Body of pancreas (tissue), 4 donors: Measurements from ENCODE around the gene THBS1. TPM values are rescaled to one million over a fixed set of nuclear protein-coding genes. Genes with fewer than 3 reads are reported as not detected.

ENCODE experiments used
- ATAC-seq: fragments of 150-250 bp; one replicate; pipeline ENCODE4 v1.9.1; 2016
- DNase-seq, 4 donors: peaks; one replicate each; pipeline ENCODE4 v3.0.0-alpha.2; 2019
- H3K27ac ChIP-seq, 4 donors: fragments of 200-600 bp; sonication (generic); 1 replicate in 3 of 4; 2 replicates in 1 of 4; pipeline versions ENCODE4 v1.5.1 to v1.6.1; 2016 to 2019; ENCODE audit warnings: mild to moderate bottlenecking in 1 of 4, mixed read lengths in 1 of 4, moderate library complexity in 1 of 4
- H3K27me3 ChIP-seq, 2 donors: fragments of 200-600 bp; sonication (generic); one replicate each; pipeline ENCODE4 v1.6.0; 2016; ENCODE audit warnings: mild to moderate bottlenecking in 1 of 2
- H3K36me3 ChIP-seq, 2 donors: fragments of 200-600 bp; sonication (generic); replicated peaks in 1 of 2; 2 replicates each; pipeline ENCODE4 v1.5.1; 2016; ENCODE audit warnings: low read depth in 2 of 2; ENCODE audit not compliant: insufficient read depth in 1 of 2
- H3K4me1 ChIP-seq: fragments of 200-600 bp; sonication (generic); one replicate; pipeline ENCODE4 v1.6.0; 2016
- H3K4me3 ChIP-seq, 2 donors: fragments of 200-600 bp; sonication (generic); 1 replicate in 1 of 2; 2 replicates in 1 of 2; pipeline ENCODE4 v1.5.1; 2016 to 2019
- H3K9me3 ChIP-seq, 3 donors: fragments of 200-600 bp; sonication (generic); 1 replicate in 2 of 3; 2 replicates in 1 of 3; pipeline ENCODE4 v1.5.1; 2016
- CTCF ChIP-seq, 7 experiments: fragments of 450-650 bp in 4 of 7; fragments of 200-600 bp in 3 of 7; sonication (generic) in 3 of 7; IDR thresholded peaks; one replicate each; pipeline ENCODE4 v1.5.1; 2016 to 2019; ENCODE audit warnings: antibody characterized with exemption in 7 of 7
- POLR2A ChIP-seq, 3 donors: fragments of 450-650 bp; IDR thresholded peaks; one replicate each; pipeline ENCODE4 v1.6.1; 2016; ENCODE audit warnings: antibody characterized with exemption in 3 of 3, mild to moderate bottlenecking in 2 of 3
- WGBS, 2 donors: methylation state at CpG; one replicate each; pipeline ENCODE4 v1.1.5; 2017; 5-methylcytosine and 5-hydroxymethylcytosine counted together
- intact Hi-C: fragments of 100-400 bp; cut with DNase I; formaldehyde crosslinking; loops from one replicate; pipeline ENCODE4 v1.15.1; 2023
- total RNA-seq, 2 donors: library from RNA; depleted of rRNA; stranded (reverse); fragments of >200 nt; gene quantifications; one replicate each; pipeline ENCODE4 v1.1.0, GENCODE V29; 2016

The THBS1 gene
- total RNA-seq, 2 donors from 2014 or later, result 139 to 398 TPM

DNA sequence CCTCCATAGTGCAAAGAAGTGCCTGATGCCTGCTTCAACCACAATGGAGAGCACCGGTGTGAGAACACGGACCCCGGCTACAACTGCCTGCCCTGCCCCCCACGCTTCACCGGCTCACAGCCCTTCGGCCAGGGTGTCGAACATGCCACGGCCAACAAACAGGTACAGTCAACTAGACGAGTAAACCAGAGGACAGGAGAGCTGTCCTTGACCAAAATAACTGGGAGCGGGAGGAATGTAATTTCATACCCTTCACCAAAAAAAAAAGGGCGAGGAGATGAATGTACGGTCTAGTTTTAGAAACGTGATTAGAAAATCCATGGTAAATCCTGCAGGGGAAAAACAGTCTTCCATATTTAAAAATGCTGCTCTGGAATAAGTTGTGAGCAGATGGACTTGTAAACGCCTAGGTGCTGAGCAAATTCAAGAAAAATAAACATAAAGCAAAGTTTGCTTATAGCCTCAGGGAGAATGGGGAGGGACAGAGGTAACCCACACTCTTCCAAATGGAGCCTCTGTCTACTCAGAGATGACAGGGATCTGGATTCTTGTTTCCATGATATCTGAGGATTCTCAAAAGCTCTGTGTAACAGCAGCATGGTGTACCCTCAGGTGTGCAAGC is 8.4 kb downstream of the THBS1 start:
- H3K4me3 ChIP-seq, result no peak overlapping the region
- 87% methylated on average over 14 of the region's 14 CpGs for WGBS, 2 donors

GRCh38 chr15:39589815-39590644 is 9.2 kb downstream of the THBS1 start:
- intact Hi-C loops, result loop anchor here (10.0 kb wide), 1 partner anchor 875 kb away; no protein-coding TSS in a partner anchor
- no peak overlapping the region for H3K4me3 ChIP-seq

More for the DNA sequence above, 8.4 kb downstream of the THBS1 start:
- peaks cover 0 to 37% of the 10 kb centered on the region in 2 donors for H3K36me3 ChIP-seq
- intact Hi-C loops, result loop anchor here (10.0 kb wide), 1 partner anchor 875 kb away; no protein-coding TSS in a partner anchor
- DNase-seq (no peak), ATAC-seq (no peak)
- no peaks in the 10 kb centered on the region for H3K9me3 ChIP-seq
- H3K27ac ChIP-seq, result no peak overlapping the region
- H3K4me1 ChIP-seq, result no peaks in the 10 kb centered on the region
- TF ChIP-seq CTCF (IDR thresholded peaks at IDR 0.05), result no peak
- no peak for TF ChIP-seq POLR2A (IDR thresholded peaks at IDR 0.05)
- H3K27me3 ChIP-seq, result no peaks in the 10 kb centered on the region

GRCh38 chr15:39591141-39591895 is 10.4 kb downstream of the THBS1 start:
- Histone ChIP-seq H3K4me1 (no peaks in the 10 kb centered on the region), H3K27me3 (no peaks in the 10 kb centered on the region), H3K36me3 (peaks cover 0 to 32% of the 10 kb centered on the region in 2 donors), H3K27ac (no peak overlapping the region), H3K4me3 (no peak overlapping the region), H3K9me3 (no peaks in the 10 kb centered on the region)
- intact Hi-C loops, result no loop called here
- no peak for TF ChIP-seq CTCF (IDR thresholded peaks at IDR 0.05)
- no peak for TF ChIP-seq POLR2A (IDR thresholded peaks at IDR 0.05)
- WGBS, 2 donors, result 73 to 82% methylated on average over 10 to 11 of the region's 11 CpGs
- ATAC-seq, result no peak
- DNase-seq, result no peak

More at GRCh38 chr15:39589815-39590644, 9.2 kb downstream of the THBS1 start:
- H3K4me1 ChIP-seq, result no peaks in the 10 kb centered on the region
- peaks cover 0 to 37% of the 10 kb centered on the region in 2 donors for H3K36me3 ChIP-seq
- ATAC-seq (no peak), DNase-seq (no peak)
- H3K27me3 ChIP-seq, result no peaks in the 10 kb centered on the region
- WGBS, 2 donors, result 87 to 93% methylated on average over 12 to 13 of the region's 13 CpGs
- no peaks in the 10 kb centered on the region for H3K9me3 ChIP-seq
- TF ChIP-seq CTCF (IDR thresholded peaks at IDR 0.05) (no peak), POLR2A (IDR thresholded peaks at IDR 0.05) (no peak)
- H3K27ac ChIP-seq, result no peak overlapping the region

- Histone ChIP-seq H3K27ac (no peak overlapping the region), H3K36me3 (peaks cover 0 to 30% of the 10 kb centered on the region in 2 donors), H3K27me3 (no peaks in the 10 kb centered on the region), H3K4me1 (no peaks in the 10 kb centered on the region), H3K9me3 (no peaks in the 10 kb centered on the region), H3K4me3 (no peak overlapping the region)
- WGBS, 2 donors, result 76 to 79% methylated on average over 2 of the region's 2 CpGs
- ATAC-seq (no peak), DNase-seq (no peak)
- intact Hi-C loops, result no loop called here
- TF ChIP-seq CTCF (IDR thresholded peaks at IDR 0.05), result no peak
- TF ChIP-seq POLR2A (IDR thresholded peaks at IDR 0.05), result no peak
Measured at GRCh38 chr15:39591896-39592315, 11.0 kb downstream of the THBS1 start.
